Measurements from ENCODE around the gene CX3CL1. TPM values are rescaled to one million over a fixed set of nuclear protein-coding genes. Genes with fewer than 3 reads are reported as not detected.
"Not testable (repeated sequence)": the region's sequence is repeated elsewhere in the genome, so short reads cannot be mapped to it uniquely, and the experiment has no call there.

Gene CX3CL1
- total RNA-seq, 1 donor from 2014 or later, result 3.7 TPM

DNA sequence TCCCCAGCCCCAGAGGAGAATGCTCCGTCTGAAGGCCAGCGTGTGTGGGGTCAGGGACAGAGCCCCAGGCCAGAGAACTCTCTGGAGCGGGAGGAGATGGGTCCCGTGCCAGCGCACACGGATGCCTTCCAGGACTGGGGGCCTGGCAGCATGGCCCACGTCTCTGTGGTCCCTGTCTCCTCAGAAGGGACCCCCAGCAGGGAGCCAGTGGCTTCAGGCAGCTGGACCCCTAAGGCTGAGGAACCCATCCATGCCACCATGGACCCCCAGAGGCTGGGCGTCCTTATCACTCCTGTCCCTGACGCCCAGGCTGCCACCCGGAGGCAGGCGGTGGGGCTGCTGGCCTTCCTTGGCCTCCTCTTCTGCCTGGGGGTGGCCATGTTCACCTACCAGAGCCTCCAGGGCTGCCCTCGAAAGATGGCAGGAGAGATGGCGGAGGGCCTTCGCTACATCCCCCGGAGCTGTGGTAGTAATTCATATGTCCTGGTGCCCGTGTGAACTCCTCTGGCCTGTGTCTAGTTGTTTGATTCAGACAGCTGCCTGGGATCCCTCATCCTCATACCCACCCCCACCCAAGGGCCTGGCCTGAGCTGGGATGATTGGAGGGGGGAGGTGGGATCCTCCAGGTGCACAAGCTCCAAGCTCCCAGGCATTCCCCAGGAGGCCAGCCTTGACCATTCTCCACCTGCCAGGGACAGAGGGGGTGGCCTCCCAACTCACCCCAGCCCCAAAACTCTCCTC is 10.4 kb downstream of the CX3CL1 start:
- ATAC-seq, result no peak

GRCh38 chr16:57383276-57384247 is 11.3 kb downstream of the CX3CL1 start:
- no peak for ATAC-seq

- ATAC-seq, result peak; percentile 17
Measured at GRCh38 chr16:57384248-57385070, 12.2 kb downstream of the CX3CL1 start.

DNA sequence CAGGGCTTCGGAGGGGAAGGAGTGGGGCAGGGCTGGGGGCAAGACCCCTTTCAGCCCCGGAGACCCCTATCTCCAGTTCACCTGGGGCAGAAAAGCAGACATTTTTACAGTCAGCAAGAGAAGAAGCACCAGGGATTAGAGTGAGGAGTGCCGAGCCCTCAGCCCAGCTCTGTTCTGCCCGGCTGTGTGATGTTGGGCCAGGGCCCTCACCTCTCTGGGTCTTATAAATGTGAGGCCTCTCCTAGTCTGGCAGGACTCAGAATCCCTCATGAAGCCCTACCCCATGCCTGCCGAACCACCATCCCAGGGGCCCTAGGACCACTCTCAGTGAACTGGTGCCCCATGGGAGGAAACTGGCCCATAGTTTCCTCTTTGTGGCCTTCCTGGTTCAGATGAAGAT is 12.8 kb downstream of the CX3CL1 start:
- no peak for ATAC-seq

GRCh38 chr16:57386381-57386951 is 14.2 kb downstream of the CX3CL1 start:
- no peak for ATAC-seq

- no peak for ATAC-seq
Measured at GRCh38 chr16:57387598-57388354, 15.5 kb downstream of the CX3CL1 start.

GRCh38 chr16:57388359-57389086 is 16.2 kb downstream of the CX3CL1 start:
- ATAC-seq, result peak; percentile 36

DNA sequence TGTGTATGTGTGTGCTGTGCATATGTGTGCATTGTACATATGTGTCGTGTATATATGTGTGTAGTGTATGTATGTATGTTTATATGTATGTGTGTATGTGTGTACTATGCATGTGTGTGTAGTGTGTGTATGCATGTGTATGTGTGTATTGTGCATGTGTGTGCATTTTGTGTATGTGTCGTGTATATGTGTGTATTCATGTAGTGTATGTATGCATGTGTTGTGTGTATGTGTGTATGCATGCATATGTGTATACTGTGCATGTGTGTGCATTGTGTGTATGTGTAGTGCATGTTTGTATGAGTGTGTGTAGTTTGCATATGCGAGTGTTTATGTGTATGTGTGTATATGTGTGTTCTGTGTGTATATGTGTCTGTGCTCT is 16.8 kb downstream of the CX3CL1 start:
- no peak for ATAC-seq

DNA sequence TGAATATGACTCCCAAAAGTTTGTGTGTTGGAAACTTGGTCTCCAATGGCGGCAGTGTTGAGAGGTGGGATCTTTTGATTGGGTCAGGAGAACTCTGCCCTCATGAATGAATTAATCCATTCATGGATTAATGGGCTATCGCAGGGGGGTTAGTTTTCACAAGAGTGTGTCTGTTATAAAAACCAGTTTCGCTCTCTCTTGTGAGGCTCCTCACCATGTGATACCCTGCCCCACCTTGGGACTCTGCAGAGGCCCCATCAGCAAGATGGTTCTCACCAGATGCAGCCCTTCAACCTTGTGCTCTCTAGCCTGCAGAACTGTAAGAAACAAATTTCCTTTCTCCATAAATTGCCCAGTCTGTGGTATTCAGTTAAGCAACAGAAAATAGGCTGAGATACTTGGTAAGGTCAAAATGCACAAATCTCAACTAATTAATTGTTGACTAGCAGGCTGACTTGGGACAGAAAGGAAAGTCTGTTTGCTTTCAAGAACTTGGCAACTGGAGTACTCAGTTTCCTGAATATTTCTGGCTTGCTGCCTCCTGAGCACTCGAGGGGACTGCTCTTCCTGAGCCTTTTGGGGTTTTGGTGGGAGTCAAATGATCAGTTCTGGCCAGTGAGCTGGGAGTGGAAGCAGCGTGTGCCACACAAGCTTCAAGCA is 18.5 kb downstream of the CX3CL1 start:
- no peak for ATAC-seq

DNA sequence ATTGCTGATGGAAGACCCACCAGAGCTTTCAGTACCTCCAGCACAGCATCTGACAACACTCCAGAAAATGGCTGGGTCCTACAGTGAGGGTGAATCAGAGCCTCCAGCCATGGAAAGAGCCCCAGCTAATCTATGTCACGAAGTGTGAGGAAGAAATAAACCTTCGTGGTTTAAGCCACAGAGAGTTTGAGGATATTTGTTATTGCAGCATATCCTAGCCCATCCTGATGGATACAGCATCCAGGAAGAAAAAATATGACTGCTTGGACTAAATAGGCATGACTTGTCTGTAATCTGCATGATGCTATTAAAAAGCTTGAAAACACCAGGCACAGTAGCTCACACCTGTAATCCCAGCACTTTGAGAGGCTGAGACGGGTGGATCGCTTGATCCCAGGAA is 19.0 kb downstream of the CX3CL1 start:
- no peak for ATAC-seq

- ATAC-seq, result no peak
Measured at GRCh38 chr16:57391708-57392107, 19.4 kb downstream of the CX3CL1 start.

GRCh38 chr16:57392694-57393093 is 20.4 kb downstream of the CX3CL1 start:
- ATAC-seq, result peak; percentile 94

DNA sequence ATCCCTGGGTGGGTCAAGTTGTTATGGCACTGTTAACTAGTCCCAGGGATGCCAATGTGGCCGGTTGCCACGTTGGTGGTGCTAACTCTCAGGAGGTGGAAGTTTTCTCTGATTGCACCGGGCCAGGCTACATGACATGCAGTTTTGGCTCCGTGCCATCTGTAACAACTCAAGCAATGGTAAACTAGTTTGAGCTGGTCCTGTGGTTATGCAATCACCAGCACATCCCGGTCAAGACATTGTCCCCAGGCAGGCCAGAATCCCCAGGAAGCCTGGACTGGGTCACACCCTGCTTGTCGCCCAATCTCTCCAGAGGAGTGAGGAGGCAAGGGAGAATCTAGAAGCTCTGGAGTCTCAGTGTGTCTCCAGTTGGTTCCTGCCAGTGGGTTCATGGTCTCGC is 22.2 kb downstream of the CX3CL1 start:
- peak; percentile 84 for ATAC-seq

- ATAC-seq, result no peak
Measured at GRCh38 chr16:57395026-57395425, 22.7 kb downstream of the CX3CL1 start.

DNA sequence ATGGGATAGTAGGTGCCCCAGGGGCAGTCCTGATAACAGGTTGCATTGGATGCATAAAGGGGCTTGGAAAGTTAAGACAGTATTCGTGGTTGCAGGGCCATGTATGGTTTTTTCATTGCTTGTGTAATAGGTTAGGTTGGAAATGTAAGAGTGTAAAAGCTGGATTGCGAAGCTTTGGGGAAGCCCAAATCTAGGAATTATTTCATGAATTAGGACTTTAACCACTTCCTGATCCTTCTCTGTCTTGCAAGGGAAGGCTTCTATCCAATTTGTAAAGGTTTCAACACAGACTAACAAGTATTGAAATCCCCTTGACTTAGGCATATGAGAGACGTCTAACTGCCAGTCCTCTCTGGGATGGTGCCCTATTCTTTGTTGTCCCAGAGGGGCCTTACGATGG is 24.5 kb downstream of the CX3CL1 start:
- ATAC-seq, result no peak

- ATAC-seq, result not testable (repeated sequence)
Measured at GRCh38 chr16:57397493-57397892, 25.2 kb downstream of the CX3CL1 start.

DNA sequence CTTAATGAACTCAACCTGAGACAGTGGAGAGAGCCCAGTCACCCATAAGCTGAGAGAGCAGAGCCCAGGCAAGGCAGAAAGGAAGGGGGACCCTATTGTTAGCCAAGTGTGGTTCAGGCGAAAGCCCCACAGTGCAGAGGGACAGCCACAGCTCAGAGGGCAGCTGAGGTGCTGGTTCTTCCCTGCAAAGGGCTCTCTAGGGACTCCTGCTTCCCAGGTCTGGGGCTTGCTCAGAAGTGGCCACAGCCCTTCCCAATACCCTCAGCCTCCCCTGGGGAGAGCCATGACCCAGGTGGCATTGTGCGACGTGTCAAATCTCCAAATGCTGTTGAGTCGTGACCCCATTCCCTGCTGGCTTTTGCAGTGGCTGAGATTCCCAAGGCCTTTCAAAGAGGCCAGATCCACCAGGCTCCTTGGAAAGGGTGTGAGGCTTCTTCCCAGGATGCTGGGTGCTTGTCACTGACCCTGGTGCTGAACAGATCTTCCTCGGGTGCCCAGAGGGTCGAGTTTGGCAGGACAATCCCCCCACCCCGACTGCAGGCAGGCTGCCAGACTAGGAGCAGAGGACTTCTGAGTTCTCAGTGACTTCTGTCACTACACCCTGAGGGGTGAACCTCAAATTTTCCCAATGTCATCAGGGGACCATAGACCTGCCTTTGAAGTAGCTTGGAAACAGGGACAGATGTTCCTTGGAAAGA is 29.8 kb downstream of the CX3CL1 start:
- peak; percentile 34 for ATAC-seq

- no peak for ATAC-seq
Measured at GRCh38 chr16:57403965-57404817, 31.9 kb downstream of the CX3CL1 start, which contains the start of gene CCL17. TSS of gene CCL17 (plus strand) at chr16:57404767. CDS start at chr16:57413933, 9,166 bp downstream.

- no peak for ATAC-seq
Measured at GRCh38 chr16:57405097-57405496, 32.8 kb downstream of the CX3CL1 start.
